ENCODE data around the gene PIP4P1. TPM values are rescaled to one million over a fixed set of nuclear protein-coding genes. Genes with fewer than 3 reads are reported as not detected.

Gene PIP4P1
- total RNA-seq, 4 donors from 2014 or later, result 11.8 to 29.7 (median 23.9) TPM

DNA sequence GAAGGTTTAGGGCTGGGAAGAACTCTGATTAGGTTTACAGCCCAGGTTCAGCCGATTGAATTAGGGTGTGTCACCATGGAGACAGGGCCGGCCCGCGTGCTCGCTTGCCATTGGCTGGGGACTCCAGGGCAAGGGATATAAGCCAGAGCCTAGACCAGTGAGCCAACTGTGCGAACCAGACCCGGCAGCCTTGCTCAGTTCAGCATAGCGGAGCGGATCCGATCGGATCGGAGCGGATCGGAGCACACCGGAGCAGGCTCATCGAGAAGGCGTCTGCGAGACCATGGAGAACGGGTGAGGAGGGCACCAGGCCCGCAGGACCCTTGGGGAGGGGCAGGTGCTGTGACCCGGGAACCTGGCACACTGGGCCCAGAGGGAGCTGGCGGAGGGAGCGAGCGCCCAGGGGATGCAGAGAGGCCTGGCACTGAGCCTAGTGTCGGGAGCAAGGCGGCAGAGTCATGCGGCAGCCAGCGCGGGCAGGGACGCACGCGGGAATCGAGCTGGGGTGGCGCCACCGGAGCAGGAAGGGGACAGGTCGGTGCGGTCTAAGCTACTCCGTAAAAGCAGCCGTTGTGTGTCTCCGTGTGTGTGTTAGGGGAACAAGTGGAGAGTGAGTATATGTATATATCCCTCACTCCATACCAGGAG lies 8.1 kb upstream of the PIP4P1 start, which contains the start of gene PNP:
Gene PNP, plus strand, starts transcription at position 165 of the 648 bp plus-strand sequence. Its CDS starts 119 bp downstream, at position 284.
- peak; percentile 68 to 78 for DNase-seq (ENCODE audit: low spot score in 2 of 2)
- 1 to 2% methylated on average over 25 to 38 of the region's 40 CpGs for WGBS, 2 donors
- TF ChIP-seq EP300 (IDR thresholded peaks at IDR 0.05) (peak in 1 of 2 donors; percentile 97), POLR2A (IDR thresholded peaks at IDR 0.05) (peak; percentile 74 to 92)
- TF ChIP-seq, protein P1, sequence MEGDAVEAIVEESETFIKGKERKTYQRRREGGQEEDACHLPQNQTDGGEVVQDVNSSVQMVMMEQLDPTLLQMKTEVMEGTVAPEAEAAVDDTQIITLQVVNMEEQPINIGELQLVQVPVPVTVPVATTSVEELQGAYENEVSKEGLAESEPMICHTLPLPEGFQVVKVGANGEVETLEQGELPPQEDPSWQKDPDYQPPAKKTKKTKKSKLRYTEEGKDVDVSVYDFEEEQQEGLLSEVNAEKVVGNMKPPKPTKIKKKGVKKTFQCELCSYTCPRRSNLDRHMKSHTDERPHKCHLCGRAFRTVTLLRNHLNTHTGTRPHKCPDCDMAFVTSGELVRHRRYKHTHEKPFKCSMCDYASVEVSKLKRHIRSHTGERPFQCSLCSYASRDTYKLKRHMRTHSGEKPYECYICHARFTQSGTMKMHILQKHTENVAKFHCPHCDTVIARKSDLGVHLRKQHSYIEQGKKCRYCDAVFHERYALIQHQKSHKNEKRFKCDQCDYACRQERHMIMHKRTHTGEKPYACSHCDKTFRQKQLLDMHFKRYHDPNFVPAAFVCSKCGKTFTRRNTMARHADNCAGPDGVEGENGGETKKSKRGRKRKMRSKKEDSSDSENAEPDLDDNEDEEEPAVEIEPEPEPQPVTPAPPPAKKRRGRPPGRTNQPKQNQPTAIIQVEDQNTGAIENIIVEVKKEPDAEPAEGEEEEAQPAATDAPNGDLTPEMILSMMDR (IDR thresholded peaks at IDR 0.05), result no peak

DNA sequence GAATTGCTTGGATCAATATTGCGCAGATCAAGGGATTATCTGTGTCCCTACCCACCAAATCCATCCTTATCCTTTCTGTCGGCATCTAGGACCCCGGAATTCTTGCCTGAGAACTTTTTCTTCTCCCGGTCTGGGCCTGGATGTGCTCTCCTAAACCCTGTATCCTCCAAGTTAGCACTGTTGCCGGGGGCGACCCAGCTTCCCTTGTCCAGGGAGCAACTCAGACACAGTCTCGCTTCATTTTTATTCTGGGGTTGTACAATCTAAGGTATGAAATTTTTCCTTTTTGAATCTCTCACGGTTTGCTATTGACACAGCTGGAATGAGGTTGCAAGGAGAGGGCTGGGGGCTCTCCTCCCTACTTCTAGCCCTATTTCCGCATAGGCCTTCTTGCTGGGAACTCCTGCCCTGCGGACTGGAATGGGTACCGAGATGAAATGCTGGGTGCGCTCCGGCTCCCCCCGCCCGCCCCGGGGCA lies 7.6 kb upstream of the PIP4P1 start:
- H3K4me3 ChIP-seq, result peak overlapping the region; percentile 51 to 85 (median 70)
- DNase-seq (ENCODE audit: low spot score in 2 of 2), result no peak
- WGBS, 2 donors, result 27 to 35% methylated on average over 16 of the region's 16 CpGs
- H3K27ac ChIP-seq, result peak overlapping the region; percentile 47 to 91 (median 86)
- no peaks in the 10 kb centered on the region for H3K27me3 ChIP-seq
- peaks cover 0 to 15% (median 0%) of the 10 kb centered on the region in 3 donors for H3K36me3 ChIP-seq
- H3K9me3 ChIP-seq, result no peaks in the 10 kb centered on the region
- no peak for TF ChIP-seq EP300 (IDR thresholded peaks at IDR 0.05)
- TF ChIP-seq, protein P1 (IDR thresholded peaks at IDR 0.05), result no peak
- no peak for TF ChIP-seq POLR2A (IDR thresholded peaks at IDR 0.05)
- H3K4me1 ChIP-seq, result peaks cover 0 to 19% (median 10%) of the 10 kb centered on the region in 4 donors

More for the DNA sequence above, 8.1 kb upstream of the PIP4P1 start, which contains the start of gene PNP:
- H3K9me3 ChIP-seq, result no peaks in the 10 kb centered on the region
- H3K4me1 ChIP-seq, result peaks cover 0 to 19% (median 10%) of the 10 kb centered on the region in 4 donors
- H3K27me3 ChIP-seq, result no peaks in the 10 kb centered on the region
- H3K4me3 ChIP-seq, result peak within 1 kb of the TSS; percentile 51 to 85 (median 70)
- peak within 1 kb of the TSS; percentile 47 to 91 (median 86) for H3K27ac ChIP-seq
- H3K36me3 ChIP-seq, result peaks cover 0 to 20% (median 2%) of the 10 kb centered on the region in 3 donors

DNA sequence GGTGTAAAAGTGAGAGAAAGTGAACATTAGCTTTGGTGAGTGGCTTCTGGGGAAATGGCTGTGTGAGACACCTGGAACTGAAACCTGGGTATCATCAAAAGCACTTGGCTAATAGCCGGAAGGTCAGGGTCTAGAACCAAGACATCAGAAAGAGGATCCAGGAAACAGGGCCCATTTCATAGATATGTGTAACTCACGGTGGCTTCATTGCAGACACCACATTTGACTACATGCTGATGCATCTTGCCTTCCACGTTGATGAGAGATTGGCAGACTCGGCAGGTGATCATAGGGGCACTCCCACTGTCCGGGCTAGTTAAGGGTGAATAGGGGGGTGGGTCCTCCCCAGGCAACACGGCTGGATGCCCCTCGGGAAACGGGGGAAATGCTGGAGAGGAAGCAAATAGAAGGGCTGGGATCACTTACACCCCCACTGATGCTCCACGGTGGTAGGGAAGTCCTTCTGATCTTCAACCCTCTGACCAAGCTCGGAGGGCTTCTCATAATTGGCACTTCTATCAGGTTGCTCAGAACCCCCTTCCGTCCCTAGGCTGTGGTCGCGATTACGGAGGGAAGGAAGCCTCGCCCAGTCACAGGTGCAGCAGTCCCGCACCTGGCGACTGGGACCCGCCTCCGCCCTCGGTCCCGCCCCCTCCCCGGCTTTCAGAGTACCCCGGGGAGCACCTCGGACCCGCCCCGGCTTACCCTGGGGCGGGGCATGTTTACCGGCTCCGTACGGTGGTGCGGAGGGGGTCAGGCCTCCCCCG lies 593 bp downstream of the PIP4P1 start:
- no peaks in the 10 kb centered on the region for H3K27me3 ChIP-seq
- peaks cover 4 to 35% (median 18%) of the 10 kb centered on the region in 3 donors for H3K36me3 ChIP-seq
- peak overlapping the region; percentile 95 to 99 (median 98) for H3K27ac ChIP-seq
- H3K9me3 ChIP-seq, result no peaks in the 10 kb centered on the region
- no peak for DNase-seq (ENCODE audit: low spot score in 2 of 2)
- 7 to 10% methylated on average over 18 to 28 of the region's 32 CpGs for WGBS, 2 donors
- peaks cover 3 to 47% (median 19%) of the 10 kb centered on the region in 4 donors for H3K4me1 ChIP-seq
- no peak for TF ChIP-seq POLR2A (IDR thresholded peaks at IDR 0.05)
- TF ChIP-seq, protein P1 (IDR thresholded peaks at IDR 0.05), result no peak
- TF ChIP-seq EP300 (IDR thresholded peaks at IDR 0.05), result no peak
- H3K4me3 ChIP-seq, result peak overlapping the region; percentile 85 to 99 (median 94)

DNA sequence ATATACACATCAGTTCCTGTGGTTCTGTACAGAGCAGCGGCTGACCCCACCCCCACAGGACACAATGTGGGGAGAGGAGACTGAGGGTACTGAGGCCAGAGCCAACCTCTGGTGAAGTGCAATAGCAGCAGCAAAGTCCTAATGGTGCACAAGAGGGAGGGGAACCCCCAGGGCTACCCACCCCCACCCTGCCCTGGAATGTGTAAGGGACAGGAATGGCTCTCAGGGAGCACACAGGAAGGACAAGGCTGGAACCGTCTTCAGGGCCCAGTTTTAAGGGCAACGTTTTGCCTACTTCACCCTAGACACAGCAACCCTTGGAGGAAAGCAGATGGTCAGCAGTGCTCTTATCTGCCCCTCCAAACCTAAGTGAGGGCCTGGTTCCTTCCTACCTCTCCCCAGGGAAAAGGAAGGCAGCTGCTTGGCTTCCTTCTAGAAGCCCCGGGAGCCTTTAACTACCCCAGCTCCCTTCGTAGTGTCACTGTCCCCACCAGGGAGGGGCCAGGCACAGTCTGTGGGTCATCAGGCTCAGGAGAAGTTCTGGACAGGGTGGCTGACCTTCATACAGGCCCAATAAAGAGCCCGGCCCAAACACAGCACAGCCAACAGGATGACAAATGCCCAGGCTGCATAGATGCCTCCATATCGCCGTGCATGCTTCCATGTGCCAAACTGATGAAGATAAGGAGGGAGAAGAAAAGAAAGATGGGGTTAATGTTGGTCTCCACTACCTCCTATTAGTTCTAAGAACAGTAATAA lies 3.0 kb downstream of the PIP4P1 start:
- no peak overlapping the region for H3K4me3 ChIP-seq
- H3K27me3 ChIP-seq, result no peaks in the 10 kb centered on the region
- peaks cover 4 to 35% (median 18%) of the 10 kb centered on the region in 3 donors for H3K36me3 ChIP-seq
- peaks cover 3 to 57% (median 28%) of the 10 kb centered on the region in 4 donors for H3K4me1 ChIP-seq
- 57 to 66% methylated on average over 8 of the region's 8 CpGs for WGBS, 2 donors
- TF ChIP-seq EP300 (IDR thresholded peaks at IDR 0.05) (no peak), POLR2A (IDR thresholded peaks at IDR 0.05) (no peak)
- TF ChIP-seq, protein P1 (IDR thresholded peaks at IDR 0.05), result no peak
- no peak for DNase-seq (ENCODE audit: low spot score in 2 of 2)
- peak overlapping the region in 1 of 4 donors; percentile 14 for H3K27ac ChIP-seq
- no peaks in the 10 kb centered on the region for H3K9me3 ChIP-seq

Measured in tibial nerve (tissue), 4 donors.